GM13977 (cell line): ENCODE measurements around the gene MYO1F.

Experiments
- DNase-seq: peaks from one replicate; pipeline ENCODE4 v3.0.0; 2012; ENCODE audit warnings: low spot score
- in situ Hi-C: fragments of 300-500 bp; cut with MboI; formaldehyde crosslinking; loops from one replicate; pipeline ENCODE4 v1.12.0; 2022; ENCODE audit warnings: low sequenced_read_pairs, low pct_unique_long_range_greater_than_20kb, mixed read lengths, inconsistent platforms; ENCODE audit not compliant: unreplicated experiment
- TF ChIP-seq, protein P1 (sequence below): IDR thresholded peaks from 2 replicates; pipeline ENCODE4 v1.5.1; 2012; ENCODE audit warnings: mild to moderate bottlenecking, control low read depth; ENCODE audit not compliant: insufficient read depth; ENCODE audit errors: extremely low read depth, missing control alignments

The MYO1F gene

GRCh38 chr19:8589177-8589714 lies 12.0 kb upstream of the MYO1F start:
- no peak for DNase-seq
- TF ChIP-seq, protein P1, sequence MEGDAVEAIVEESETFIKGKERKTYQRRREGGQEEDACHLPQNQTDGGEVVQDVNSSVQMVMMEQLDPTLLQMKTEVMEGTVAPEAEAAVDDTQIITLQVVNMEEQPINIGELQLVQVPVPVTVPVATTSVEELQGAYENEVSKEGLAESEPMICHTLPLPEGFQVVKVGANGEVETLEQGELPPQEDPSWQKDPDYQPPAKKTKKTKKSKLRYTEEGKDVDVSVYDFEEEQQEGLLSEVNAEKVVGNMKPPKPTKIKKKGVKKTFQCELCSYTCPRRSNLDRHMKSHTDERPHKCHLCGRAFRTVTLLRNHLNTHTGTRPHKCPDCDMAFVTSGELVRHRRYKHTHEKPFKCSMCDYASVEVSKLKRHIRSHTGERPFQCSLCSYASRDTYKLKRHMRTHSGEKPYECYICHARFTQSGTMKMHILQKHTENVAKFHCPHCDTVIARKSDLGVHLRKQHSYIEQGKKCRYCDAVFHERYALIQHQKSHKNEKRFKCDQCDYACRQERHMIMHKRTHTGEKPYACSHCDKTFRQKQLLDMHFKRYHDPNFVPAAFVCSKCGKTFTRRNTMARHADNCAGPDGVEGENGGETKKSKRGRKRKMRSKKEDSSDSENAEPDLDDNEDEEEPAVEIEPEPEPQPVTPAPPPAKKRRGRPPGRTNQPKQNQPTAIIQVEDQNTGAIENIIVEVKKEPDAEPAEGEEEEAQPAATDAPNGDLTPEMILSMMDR: no peak
- in situ Hi-C loops: no loop called here

DNA sequence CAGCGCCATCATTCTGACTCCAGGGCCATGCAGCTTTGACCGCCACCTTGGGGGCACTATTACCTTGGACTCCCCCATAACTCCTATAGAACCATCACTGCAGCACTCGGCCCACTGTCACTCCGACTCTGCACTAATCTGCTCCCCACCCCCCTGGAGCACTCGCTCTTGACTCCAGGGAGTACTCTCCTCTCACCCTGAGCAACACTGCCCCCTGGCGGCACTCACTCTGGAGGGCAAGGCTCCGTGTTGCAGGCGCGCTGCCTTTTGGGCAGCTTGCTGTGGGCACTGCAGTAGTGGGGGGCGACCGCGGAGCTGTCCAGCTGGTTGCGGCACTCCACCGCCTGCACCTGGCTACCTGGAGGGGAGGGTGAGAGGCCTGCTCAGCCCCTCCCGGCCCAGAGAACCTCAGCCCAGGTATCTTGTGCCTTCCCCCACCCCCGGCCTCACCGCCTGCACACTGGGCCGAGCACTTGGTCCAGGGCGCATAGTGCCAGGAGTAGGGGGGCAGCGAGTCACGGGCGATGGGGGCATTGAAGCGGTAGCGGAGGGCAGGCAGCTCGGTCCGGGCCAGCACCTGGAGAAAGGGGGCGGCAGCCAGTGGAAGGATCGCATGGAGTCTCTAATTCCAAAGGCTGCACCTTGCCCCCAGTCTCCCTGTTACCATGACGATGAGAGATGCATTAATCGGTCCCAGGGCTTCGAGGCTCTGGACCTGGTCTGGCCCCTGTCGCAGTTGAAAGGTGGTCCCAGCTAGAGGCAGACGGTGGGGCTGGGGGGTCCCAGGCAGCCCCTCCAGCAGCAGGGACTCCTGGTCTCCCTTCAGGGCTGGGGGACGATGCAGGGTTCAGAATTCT lies 8.9 kb upstream of the MYO1F start:
- DNase-seq: peak; percentile 70
- in situ Hi-C loops: no loop called here
- TF ChIP-seq, protein P1: peak; percentile 65

GRCh38 chr19:8584965-8585893 lies 8.0 kb upstream of the MYO1F start:
- in situ Hi-C loops: no loop called here

DNA sequence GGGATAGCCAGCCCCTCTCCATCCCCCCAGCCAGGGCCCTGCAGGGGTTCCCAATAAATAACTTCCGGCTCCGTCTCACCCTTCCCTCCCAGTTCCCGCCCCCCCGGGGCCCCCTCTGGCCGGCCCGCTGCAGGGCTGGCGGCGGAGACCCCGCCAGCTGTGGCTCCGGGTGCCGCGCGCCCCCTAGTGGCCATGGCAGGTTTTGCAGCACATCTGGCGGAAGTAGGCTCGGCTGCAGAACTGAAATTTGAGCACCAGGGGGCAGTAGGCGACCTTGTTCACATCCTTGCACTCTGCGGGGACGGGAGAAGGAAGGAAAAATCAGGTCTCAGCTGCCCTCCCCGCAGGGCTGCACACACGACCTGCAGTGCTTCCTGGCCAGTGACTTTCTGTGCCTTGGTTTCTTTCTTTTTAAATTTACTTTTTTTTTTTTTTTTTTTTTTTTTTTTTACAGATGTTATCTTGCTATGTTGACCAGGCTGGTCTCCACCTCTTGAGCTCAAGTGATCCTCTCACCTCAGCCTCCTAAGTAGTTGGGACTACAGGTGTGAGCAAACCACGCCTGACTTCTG lies 3.6 kb upstream of the MYO1F start:
- peak; percentile 89 for DNase-seq
- in situ Hi-C loops: no loop called here
- TF ChIP-seq, protein P1: peak; percentile 100

More at GRCh38 chr19:8584965-8585893, 8.0 kb upstream of the MYO1F start:
- TF ChIP-seq, protein P1: peak; percentile 4
- no peak for DNase-seq

- TF ChIP-seq, protein P1: peak; percentile 89
- in situ Hi-C loops: no loop called here
- DNase-seq: peak; percentile 84
Measured at GRCh38 chr19:8578642-8579265, 1.5 kb upstream of the MYO1F start.
